IMR-90 (cell line): ENCODE data around the gene BRD8. TPM values are rescaled to one million over a fixed set of nuclear protein-coding genes. Genes with fewer than 3 reads are reported as not detected.

Source experiments
- ATAC-seq: fragments of 200-7000 bp; cut with Tn5 transposase; 2 replicates; pipeline ENCODE4 v1.9.1; 2020; ENCODE audit warnings: low read depth, mild to moderate bottlenecking, moderate library complexity
- BruUV-seq: library from RNA; stranded (reverse); fragments of 400-500 nt; replicated peaks from 2 replicates; lab custom pipeline; 2021; lab: Mats Ljungman, UMichigan
- CTCF ChIA-PET: fragments of 300-600 bp; formaldehyde crosslinking; extraction: SDS; loops from one replicate; lab custom pipeline; 2021; ENCODE audit warnings: antibody characterized with exemption; lab: Yijun Ruan, JAX
- POLR2A ChIA-PET: fragments of 300-600 bp; sonication (Branson Sonifier 250); formaldehyde crosslinking; loops from one replicate; lab custom pipeline; 2022; ENCODE audit warnings: antibody characterized with exemption; ENCODE audit not compliant: unreplicated experiment; lab: Charles Lee
- DNase-seq: peaks from one replicate; pipeline ENCODE4 v3.0.0; 2013
- H2AFZ ChIP-seq: replicated peaks from 2 replicates; pipeline ENCODE3; 2013; ENCODE audit warnings: low read length, mild to moderate bottlenecking; ENCODE audit not compliant: poor library complexity
- H2AK5ac ChIP-seq: 2 replicates; pipeline ENCODE4 v1.6.1; 2013; ENCODE audit warnings: low read depth, low read length, inconsistent platforms
- H2AK9ac ChIP-seq: replicated peaks from 2 replicates; pipeline ENCODE3; 2013; ENCODE audit warnings: mild to moderate bottlenecking, low read depth, low read length, moderate library complexity; ENCODE audit not compliant: poor library complexity
- H2BK120ac ChIP-seq: 2 replicates; pipeline ENCODE4 v1.6.1; 2013; ENCODE audit warnings: low read depth, low read length, inconsistent platforms
- H2BK15ac ChIP-seq: 3 replicates; pipeline ENCODE4 v1.6.1; 2013; ENCODE audit warnings: low read depth, low read length, inconsistent platforms
- H2BK20ac ChIP-seq: 2 replicates; pipeline ENCODE4 v1.6.1; 2013; ENCODE audit warnings: low read depth, mild to moderate bottlenecking, inconsistent platforms, low read length, moderate library complexity
- H2BK5ac ChIP-seq: 2 replicates; pipeline ENCODE4 v1.6.1; 2013; ENCODE audit warnings: mild to moderate bottlenecking, low read depth, low read length, inconsistent platforms; ENCODE audit not compliant: poor library complexity, severe bottlenecking
- H3K14ac ChIP-seq: replicated peaks from 2 replicates; pipeline ENCODE4 v1.6.1; 2013; ENCODE audit warnings: low read depth, low read length, inconsistent platforms
- H3K18ac ChIP-seq: 2 replicates; pipeline ENCODE4 v1.6.1; 2013; ENCODE audit warnings: low read depth, low read length, control low read depth
- H3K23ac ChIP-seq: 2 replicates; pipeline ENCODE4 v1.6.1; 2013; ENCODE audit warnings: low read depth, low read length, inconsistent platforms
- H3K27ac ChIP-seq: 2 replicates; pipeline ENCODE4 v1.5.1; 2013; ENCODE audit warnings: mild to moderate bottlenecking, control low read depth, low read length; ENCODE audit not compliant: insufficient read depth
- H3K27me3 ChIP-seq: 2 replicates; pipeline ENCODE4 v1.6.1; 2013; ENCODE audit warnings: low read length; ENCODE audit not compliant: control insufficient read depth, insufficient read depth
- H3K36me3 ChIP-seq: 2 replicates; pipeline ENCODE4 v1.6.1; 2013; ENCODE audit warnings: low read length, mixed read lengths; ENCODE audit not compliant: control insufficient read depth, insufficient read depth
- H3K4ac ChIP-seq: 2 replicates; pipeline ENCODE4 v1.6.1; 2013; ENCODE audit warnings: low read depth, low read length, inconsistent platforms
- H3K4me1 ChIP-seq: 2 replicates; pipeline ENCODE4 v1.6.1; 2013; ENCODE audit warnings: low read length, mixed read lengths; ENCODE audit not compliant: control insufficient read depth, insufficient read depth
- H3K4me2 ChIP-seq: 2 replicates; pipeline ENCODE4 v1.6.1; 2013; ENCODE audit warnings: low read depth, mild to moderate bottlenecking, control low read depth, low read length, moderate library complexity
- H3K4me3 ChIP-seq: 2 replicates; pipeline ENCODE4 v1.5.1; 2013; ENCODE audit warnings: low read depth, mild to moderate bottlenecking, control low read depth, low read length, moderate library complexity; ENCODE audit not compliant: insufficient read depth
- H3K56ac ChIP-seq: 2 replicates; pipeline ENCODE4 v1.6.1; 2013; ENCODE audit warnings: low read length, inconsistent platforms; ENCODE audit not compliant: insufficient read depth; ENCODE audit errors: extremely low read depth
- H3K79me1 ChIP-seq, 2 experiments: 2 replicates each; pipeline ENCODE4 v1.6.1; 2013; ENCODE audit warnings: low read length in 2 of 2, inconsistent platforms in 1 of 2, low read depth in 1 of 2
- H3K9ac ChIP-seq: 2 replicates; pipeline ENCODE4 v1.6.1; 2013; ENCODE audit warnings: low read depth, low read length, control low read depth
- H3K9me1 ChIP-seq: 2 replicates; pipeline ENCODE4 v1.6.1; 2013; ENCODE audit warnings: low read length, inconsistent platforms; ENCODE audit not compliant: insufficient read depth
- H3K9me3 ChIP-seq: 2 replicates; pipeline ENCODE4 v1.6.1; 2013; ENCODE audit warnings: low read length; ENCODE audit not compliant: control insufficient read depth, insufficient read depth
- H4K20me1 ChIP-seq: 2 replicates; pipeline ENCODE4 v1.6.1; 2013; ENCODE audit warnings: low read length, inconsistent platforms; ENCODE audit not compliant: insufficient read depth
- H4K5ac ChIP-seq: 2 replicates; pipeline ENCODE4 v1.6.1; 2013; ENCODE audit warnings: mild to moderate bottlenecking, low read depth, low read length, control low read depth
- H4K8ac ChIP-seq, 2 experiments: 2 replicates each; pipeline ENCODE4 v1.6.1; 2013; ENCODE audit warnings: low read depth in 2 of 2, low read length in 2 of 2, control low read depth in 1 of 2, inconsistent platforms in 1 of 2
- H4K91ac ChIP-seq: 2 replicates; pipeline ENCODE4 v1.6.1; 2013; ENCODE audit warnings: low read depth, low read length, inconsistent platforms; ENCODE audit not compliant: insufficient read depth
- CTCF ChIP-seq: conservative IDR thresholded peaks from 2 replicates; pipeline ENCODE4 v1.5.1; 2012; ENCODE audit warnings: mild to moderate bottlenecking, low read depth, low read length, improper control_type of control experiment
- FOS ChIP-seq: fragments of 150-350 bp; IDR thresholded peaks from 2 replicates; pipeline ENCODE4 v1.6.1; 2016; ENCODE audit warnings: low read depth, low read length
- MAZ ChIP-seq: IDR thresholded peaks from 2 replicates; pipeline ENCODE4 v1.6.1; 2012; ENCODE audit warnings: low read depth, mild to moderate bottlenecking, low read length, improper control_type of control experiment, moderate library complexity, borderline replicate concordance
- MXI1 ChIP-seq: IDR thresholded peaks from 2 replicates; pipeline ENCODE4 v1.6.1; 2012; ENCODE audit warnings: low read depth, mild to moderate bottlenecking, low read length, moderate library complexity, borderline replicate concordance
- NFE2L2 ChIP-seq: fragments of 150-350 bp; IDR thresholded peaks from 2 replicates; pipeline ENCODE4 v1.6.1; 2016; ENCODE audit warnings: low read depth, mild to moderate bottlenecking, low read length
- RAD21 ChIP-seq: IDR thresholded peaks from 2 replicates; pipeline ENCODE4 v1.6.1; 2012; ENCODE audit warnings: low read length, improper control_type of control experiment
- RCOR1 ChIP-seq: IDR thresholded peaks from 2 replicates; pipeline ENCODE4 v1.6.1; 2012; ENCODE audit warnings: mild to moderate bottlenecking, low read length, improper control_type of control experiment; ENCODE audit not compliant: insufficient replicate concordance
- RFX5 ChIP-seq: IDR thresholded peaks from 2 replicates; pipeline ENCODE4 v1.8.0; 2012; ENCODE audit warnings: low read depth, mild to moderate bottlenecking, low read length, moderate library complexity
- SMC3 ChIP-seq: fragments of 150-350 bp; IDR thresholded peaks from 2 replicates; pipeline ENCODE4 v1.6.1; 2016; ENCODE audit warnings: low read depth, mild to moderate bottlenecking, antibody characterized with exemption, low read length, moderate library complexity
- WGBS, 2 experiments: methylation state at CpG; one replicate each; pipeline versions ENCODE4 v1.1.5 to v1.1.7; 2013; ENCODE audit warnings: missing lambda C conversion rate in 2 of 2; ENCODE audit not compliant: insufficient read length in 1 of 2; ENCODE audit errors: extremely low coverage in 2 of 2; 5-methylcytosine and 5-hydroxymethylcytosine counted together
- dilution Hi-C: fragments of 300-500 bp; cut with HindIII; formaldehyde crosslinking; loops from one replicate; pipeline ENCODE4 v1.14.3; 2018; ENCODE audit warnings: low sequenced_read_pairs; ENCODE audit not compliant: unreplicated experiment
- in situ Hi-C: fragments of 300-500 bp; cut with MboI; formaldehyde crosslinking; loops from 3 replicates; pipeline ENCODE4 v1.14.3; 2019; ENCODE audit warnings: low sequenced_read_pairs, inconsistent platforms, mixed read lengths
- intact Hi-C: fragments of 100-400 bp; cut with micrococcal nuclease; formaldehyde crosslinking; loops from 2 replicates; pipeline ENCODE4 v1.10.0; 2022
- polyA plus RNA-seq, 3 experiments: library from polyadenylated mRNA; depleted of rRNA; stranded (reverse); fragments of >200 nt; gene quantifications; 2 replicates each; pipeline ENCODE4 v1.2.3, GENCODE V29; 2012; ENCODE audit warnings: low replicate concordance in 1 of 3
- total RNA-seq: library from RNA; depleted of rRNA; stranded (reverse); fragments of >200 nt; gene quantifications from 2 replicates; pipeline ENCODE4 v1.2.3, GENCODE V29; 2012
- TF ChIP-seq, protein P1 (sequence below): fragments of 150-350 bp; IDR thresholded peaks from 2 replicates; pipeline ENCODE4 v1.6.1; 2016; ENCODE audit warnings: low read depth, mild to moderate bottlenecking, low read length, moderate library complexity, borderline replicate concordance
- TF ChIP-seq, protein P2 (sequence below): fragments of 150-350 bp; IDR thresholded peaks from 2 replicates; pipeline ENCODE4 v1.6.1; 2017; ENCODE audit warnings: mild to moderate bottlenecking, antibody characterized with exemption, low read length, low read depth

The BRD8 gene
- total and polyA plus RNA-seq, 2 of the 4 experiments (the other 2 are of a cell fraction): 36.9 to 43.6 TPM

DNA sequence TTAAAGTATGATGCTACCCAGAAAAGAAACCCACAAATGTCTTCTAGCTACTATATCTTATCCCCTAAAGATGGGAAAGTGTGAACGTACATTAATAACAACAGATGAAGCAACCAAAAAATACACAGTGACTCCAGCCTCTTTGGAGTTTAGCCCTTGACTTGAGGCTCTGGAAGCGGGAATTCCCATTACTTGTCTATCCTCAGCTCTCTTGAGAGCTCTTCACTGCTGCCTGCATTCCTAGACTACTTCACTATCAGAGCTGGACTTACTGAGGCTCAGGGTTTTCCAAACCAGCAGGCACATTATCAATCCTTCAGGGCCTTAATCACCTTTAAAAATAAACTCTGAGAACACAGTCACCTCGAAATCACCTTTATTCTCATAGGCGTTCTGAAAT lies 38.2 kb downstream of the BRD8 start:
- Histone ChIP-seq H3K18ac (no peak overlapping the region), H3K36me3 (no peaks in the 10 kb centered on the region), H3K79me1 (no peaks in the 10 kb centered on the region), H4K5ac (no peak overlapping the region), H2BK120ac (no peak overlapping the region), H3K56ac (no peak overlapping the region), H3K27me3 (no peaks in the 10 kb centered on the region; the same call in 1 of the 2 replicates), H3K14ac (no peak overlapping the region), H3K9ac (no peak overlapping the region), H2AK5ac (no peak overlapping the region), H2AFZ (no peak overlapping the region), H3K4me3 (no peak overlapping the region), H4K8ac (no peak overlapping the region), H2AK9ac (no peak overlapping the region), H3K4ac (no peak overlapping the region), H3K23ac (no peak overlapping the region), H3K4me2 (no peak overlapping the region), H2BK15ac (no peak overlapping the region), H3K4me1 (no peaks in the 10 kb centered on the region), H4K20me1 (no peaks in the 10 kb centered on the region), H3K9me1 (no peaks in the 10 kb centered on the region), H4K91ac (no peak overlapping the region), H3K27ac (no peak overlapping the region), H2BK20ac (no peak overlapping the region), H3K9me3 (no peaks in the 10 kb centered on the region), H2BK5ac (no peak overlapping the region)
- dilution Hi-C loops (no loop called here), in situ Hi-C loops (loop anchor here (25.0 kb wide), 2 partner anchors 103 to 503 kb away; partner anchors contain the start of gene FAM13B), intact Hi-C loops (no loop called here)
- BruUV-seq: no TSS peak
- no peak for ATAC-seq
- CTCF ChIA-PET: interaction anchor here (0.6 to 1.0 kb wide), 2 partner anchors 37 to 105 kb away, joined by 3 read pairs; no protein-coding TSS in a partner anchor
- TF ChIP-seq SMC3 (no peak), RFX5 (no peak), RAD21 (no peak), CTCF (no peak), MXI1 (no peak), FOS (no peak), RCOR1 (no peak), MAZ (no peak), NFE2L2 (no peak)
- TF ChIP-seq, protein P1, sequence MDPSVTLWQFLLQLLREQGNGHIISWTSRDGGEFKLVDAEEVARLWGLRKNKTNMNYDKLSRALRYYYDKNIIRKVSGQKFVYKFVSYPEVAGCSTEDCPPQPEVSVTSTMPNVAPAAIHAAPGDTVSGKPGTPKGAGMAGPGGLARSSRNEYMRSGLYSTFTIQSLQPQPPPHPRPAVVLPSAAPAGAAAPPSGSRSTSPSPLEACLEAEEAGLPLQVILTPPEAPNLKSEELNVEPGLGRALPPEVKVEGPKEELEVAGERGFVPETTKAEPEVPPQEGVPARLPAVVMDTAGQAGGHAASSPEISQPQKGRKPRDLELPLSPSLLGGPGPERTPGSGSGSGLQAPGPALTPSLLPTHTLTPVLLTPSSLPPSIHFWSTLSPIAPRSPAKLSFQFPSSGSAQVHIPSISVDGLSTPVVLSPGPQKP: no peak
- TF ChIP-seq, protein P2, sequence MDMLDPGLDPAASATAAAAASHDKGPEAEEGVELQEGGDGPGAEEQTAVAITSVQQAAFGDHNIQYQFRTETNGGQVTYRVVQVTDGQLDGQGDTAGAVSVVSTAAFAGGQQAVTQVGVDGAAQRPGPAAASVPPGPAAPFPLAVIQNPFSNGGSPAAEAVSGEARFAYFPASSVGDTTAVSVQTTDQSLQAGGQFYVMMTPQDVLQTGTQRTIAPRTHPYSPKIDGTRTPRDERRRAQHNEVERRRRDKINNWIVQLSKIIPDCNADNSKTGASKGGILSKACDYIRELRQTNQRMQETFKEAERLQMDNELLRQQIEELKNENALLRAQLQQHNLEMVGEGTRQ: no peak
- POLR2A ChIA-PET: no interaction called here
- no peak for DNase-seq
- WGBS, 2 experiments: 63% methylated on average over 1 of the region's 4 CpGs; no CpG with 5 or more reads in 1 of the 2 experiments
